ACHN (cell line): Measurements from ENCODE around the gene ADPRS.
A peak's percentile ranks its signal among the peaks of the same experiment; 100 is the strongest.

ENCODE experiments used
- DNase-seq: peaks from one replicate; pipeline ENCODE4 v3.0.0-alpha.2; 2015
- in situ Hi-C: cut with HindIII; loops from 2 replicates; pipeline ENCODE4 v1.10.0; 2017; ENCODE audit warnings: low sequenced_read_pairs, low pct_ligation_motif_present, low pct_unique_long_range_greater_than_20kb

The ADPRS gene

DNA sequence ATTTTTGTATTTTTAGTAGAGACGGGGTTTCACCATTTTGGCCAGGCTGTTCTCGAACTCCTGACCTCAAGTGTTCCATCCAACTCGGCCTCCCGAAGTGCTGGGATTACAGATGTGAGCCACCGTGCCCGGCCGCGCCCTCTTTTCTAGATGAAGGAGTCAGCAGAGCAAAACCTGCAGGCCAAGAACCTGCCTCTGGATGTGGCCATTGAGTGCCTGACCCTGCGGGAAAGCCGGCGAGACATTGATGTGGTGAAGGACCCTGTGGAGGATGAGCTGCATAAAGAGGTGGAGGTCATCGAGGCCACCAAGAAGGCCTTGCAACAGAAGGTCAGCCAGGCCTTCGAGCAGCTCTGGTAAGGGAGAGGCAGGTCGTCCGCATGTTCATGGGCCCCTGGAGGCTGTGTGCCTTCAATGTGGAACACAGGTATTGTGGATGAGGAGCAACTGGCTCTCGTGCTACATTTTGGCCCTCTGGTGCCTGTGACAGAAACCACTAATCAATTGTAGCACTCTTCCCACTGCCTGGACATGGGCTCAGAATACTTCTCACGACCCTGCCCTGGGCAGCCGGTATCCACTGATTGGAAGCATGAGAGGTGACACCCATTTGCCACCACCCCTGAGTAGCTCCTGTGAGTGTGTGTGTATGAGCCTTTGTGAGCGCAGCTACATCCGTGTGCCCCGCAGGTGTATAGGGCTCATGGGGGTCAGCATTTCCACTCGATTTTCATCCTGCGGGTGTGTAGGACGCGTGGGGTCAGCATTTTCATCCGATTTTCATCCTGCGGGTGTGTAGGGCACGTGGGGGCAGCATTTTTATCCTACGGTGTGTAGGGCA lies 2.8 kb upstream of the ADPRS start:
- DNase-seq, result no peak
- in situ Hi-C loops, result no loop called here

DNA sequence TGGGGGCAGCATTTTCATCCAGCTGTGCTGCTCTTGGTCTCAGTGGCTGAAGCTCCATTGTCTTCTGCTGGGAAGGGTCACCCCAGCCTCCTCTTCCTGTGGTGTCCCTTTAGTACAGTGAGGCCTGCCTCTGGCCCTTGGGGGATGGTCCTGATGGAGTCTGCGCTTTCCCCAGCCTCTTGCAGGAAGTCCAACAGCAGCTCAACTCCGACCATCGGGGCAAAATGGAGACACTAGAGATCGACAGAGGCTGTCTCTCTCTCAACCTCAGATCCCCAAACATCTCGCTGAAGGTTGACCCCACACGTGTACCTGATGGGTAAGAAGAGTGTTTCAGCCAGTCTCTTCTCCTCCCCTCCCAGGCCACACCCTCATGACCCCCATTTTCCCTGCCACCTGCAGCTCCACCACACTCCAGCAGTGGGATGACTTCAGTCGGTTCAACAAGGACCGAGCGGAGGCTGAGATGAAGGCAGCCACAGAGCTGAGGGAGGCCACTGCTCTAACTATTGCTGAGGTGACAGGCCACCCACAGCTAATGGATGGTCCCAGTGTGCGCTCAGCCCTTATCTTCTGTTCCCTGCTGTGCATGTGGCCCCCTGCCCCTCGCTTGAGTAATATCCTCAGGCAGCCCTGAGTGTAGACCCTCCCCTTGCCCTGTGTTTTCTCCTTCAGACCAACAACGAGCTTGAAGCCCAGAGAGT lies 2.0 kb upstream of the ADPRS start:
- in situ Hi-C loops, result no loop called here
- no peak for DNase-seq

- no peak for DNase-seq
- in situ Hi-C loops, result no loop called here
These were observed 1.2 kb upstream of the ADPRS start for GRCh38 chr1:36087233-36088123.

- in situ Hi-C loops, result no loop called here
- no peak for DNase-seq
These were observed 471 bp upstream of the ADPRS start for GRCh38 chr1:36088265-36088576.

DNA sequence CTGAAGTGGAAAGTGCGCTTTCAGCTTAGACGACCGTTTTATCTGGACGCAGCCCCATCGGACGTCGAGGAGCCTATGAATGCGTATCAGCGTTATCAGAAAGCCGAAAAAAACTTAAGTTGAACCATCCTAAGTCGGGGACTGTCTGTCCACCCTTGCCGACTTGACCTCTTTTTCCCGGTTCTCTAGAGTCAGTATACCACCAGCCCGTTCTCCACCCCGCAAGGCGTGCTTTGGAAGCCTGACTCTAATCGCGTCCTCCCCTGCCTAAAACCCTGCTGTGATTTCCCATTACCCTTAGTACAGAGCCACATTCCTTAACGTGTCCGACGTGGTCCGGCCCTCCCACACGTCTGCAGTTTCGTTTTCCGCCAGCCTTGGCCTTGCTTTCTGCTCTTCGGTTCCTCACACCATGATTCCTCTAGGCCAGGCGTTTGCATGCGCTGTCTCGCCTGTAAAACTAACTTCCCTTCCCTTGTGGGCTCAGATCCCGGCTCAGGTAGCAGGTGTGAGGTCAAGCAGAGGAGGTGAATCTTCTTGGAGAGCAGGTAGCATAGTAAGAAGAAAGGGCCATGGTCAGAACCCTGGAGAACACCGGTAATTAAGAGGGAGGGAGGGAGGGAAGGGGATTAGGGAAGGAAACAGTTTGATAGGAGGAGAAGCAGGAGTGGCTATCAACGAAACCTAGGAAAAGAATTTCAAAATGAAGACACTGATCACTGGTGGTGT lies 865 bp downstream of the ADPRS start:
- in situ Hi-C loops, result no loop called here
- DNase-seq, result peak; percentile 70

DNA sequence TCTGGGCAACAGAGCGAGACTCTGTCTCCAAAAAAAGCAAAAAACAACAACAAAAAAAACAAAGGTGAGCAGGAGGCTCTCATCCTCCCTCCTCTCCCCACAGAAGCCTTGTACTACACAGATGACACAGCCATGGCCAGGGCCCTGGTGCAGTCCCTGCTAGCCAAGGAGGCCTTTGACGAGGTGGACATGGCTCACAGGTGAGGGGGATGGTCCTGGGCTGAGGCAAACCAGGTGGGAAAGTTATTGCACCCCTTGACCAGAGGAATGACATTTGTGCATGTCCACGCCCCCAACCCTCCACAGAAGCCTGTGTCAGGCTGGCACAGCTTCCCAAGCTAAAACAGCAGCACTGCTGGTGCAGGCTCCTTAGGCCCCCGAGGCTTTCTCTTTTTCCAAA lies 2.4 kb downstream of the ADPRS start:
- in situ Hi-C loops, result no loop called here
- DNase-seq, result no peak

- DNase-seq, result no peak
- in situ Hi-C loops, result no loop called here
These were observed 3.0 kb downstream of the ADPRS start for GRCh38 chr1:36091698-36092097.

DNA sequence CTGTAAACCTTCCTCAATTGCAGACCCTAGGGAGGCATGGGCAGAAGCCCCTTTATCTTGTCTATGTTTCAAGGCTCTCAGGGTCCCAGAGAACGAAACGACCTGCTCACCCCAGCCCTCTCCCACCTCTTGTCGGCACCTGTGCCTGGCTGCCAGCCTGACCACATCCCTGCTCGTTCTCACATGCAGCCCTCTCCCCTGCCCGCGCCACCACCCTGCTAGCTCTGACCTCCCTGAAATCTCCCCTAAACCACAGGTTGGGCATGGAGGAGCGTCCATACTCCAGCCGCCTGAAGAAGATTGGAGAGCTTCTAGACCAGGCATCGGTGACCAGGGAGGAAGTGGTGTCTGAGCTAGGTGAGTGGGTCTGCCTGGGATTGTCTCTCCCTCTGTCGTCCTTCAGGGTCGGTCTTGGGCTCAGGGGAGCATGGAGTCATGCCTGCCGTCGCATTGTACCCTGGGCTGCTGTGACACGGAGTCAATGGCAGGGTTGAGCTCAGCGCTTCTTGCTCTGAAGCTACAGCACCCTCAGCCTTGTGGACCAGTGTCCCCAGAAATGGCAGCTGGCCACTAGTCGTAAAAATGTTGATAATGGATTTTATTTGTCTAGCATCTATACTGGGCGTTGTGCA lies 3.6 kb downstream of the ADPRS start:
- in situ Hi-C loops, result no loop called here
- no peak for DNase-seq

GRCh38 chr1:36092798-36093185 lies 4.1 kb downstream of the ADPRS start:
- in situ Hi-C loops, result no loop called here
- DNase-seq, result no peak

DNA sequence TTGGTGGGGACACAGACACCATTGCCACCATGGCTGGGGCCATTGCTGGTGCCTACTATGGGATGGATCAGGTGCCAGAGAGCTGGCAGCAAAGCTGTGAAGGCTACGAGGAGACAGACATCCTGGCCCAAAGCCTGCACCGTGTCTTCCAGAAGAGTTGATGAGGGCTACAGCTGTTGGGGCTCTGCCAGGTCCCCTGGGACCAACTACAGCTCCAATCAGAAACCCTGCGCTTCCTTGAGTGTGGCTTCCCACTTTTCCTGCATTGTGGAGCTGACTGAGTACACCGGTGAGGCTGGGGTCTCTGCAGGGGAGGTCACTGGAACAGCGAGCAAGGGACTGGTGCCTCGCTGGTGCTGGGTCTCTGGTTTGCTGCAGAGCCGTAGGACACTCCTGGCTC lies 4.5 kb downstream of the ADPRS start:
- DNase-seq, result no peak
- in situ Hi-C loops, result no loop called here

- in situ Hi-C loops, result no loop called here
These were observed 5.2 kb downstream of the ADPRS start for GRCh38 chr1:36093929-36094328.

DNA sequence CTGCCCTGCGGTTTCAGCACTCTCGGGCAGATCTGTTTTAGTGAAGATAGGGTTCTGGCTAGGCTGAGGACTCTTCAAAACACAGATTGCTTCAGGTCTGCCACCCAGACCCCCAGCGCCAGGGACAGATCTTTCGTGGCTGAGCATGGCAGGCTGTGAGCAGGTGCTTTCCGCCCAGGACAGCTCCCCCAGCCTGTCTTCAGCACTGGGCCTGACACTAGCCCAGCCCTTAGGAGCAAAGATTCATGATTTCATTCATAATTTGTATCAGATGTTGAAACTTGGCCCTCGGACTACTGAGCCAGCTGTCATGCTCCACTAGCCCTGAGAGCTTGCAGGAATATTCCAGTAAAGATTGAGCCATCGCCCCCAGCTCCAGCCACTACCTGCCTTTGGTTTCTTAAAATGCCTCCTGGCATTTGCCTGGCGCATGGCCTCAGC lies 5.9 kb downstream of the ADPRS start:
- in situ Hi-C loops, result no loop called here
- DNase-seq, result no peak

More at GRCh38 chr1:36093929-36094328, 5.2 kb downstream of the ADPRS start:
- no peak for DNase-seq

- no peak for DNase-seq
- in situ Hi-C loops, result no loop called here
These were observed 7.2 kb downstream of the ADPRS start for GRCh38 chr1:36095760-36096405.

DNA sequence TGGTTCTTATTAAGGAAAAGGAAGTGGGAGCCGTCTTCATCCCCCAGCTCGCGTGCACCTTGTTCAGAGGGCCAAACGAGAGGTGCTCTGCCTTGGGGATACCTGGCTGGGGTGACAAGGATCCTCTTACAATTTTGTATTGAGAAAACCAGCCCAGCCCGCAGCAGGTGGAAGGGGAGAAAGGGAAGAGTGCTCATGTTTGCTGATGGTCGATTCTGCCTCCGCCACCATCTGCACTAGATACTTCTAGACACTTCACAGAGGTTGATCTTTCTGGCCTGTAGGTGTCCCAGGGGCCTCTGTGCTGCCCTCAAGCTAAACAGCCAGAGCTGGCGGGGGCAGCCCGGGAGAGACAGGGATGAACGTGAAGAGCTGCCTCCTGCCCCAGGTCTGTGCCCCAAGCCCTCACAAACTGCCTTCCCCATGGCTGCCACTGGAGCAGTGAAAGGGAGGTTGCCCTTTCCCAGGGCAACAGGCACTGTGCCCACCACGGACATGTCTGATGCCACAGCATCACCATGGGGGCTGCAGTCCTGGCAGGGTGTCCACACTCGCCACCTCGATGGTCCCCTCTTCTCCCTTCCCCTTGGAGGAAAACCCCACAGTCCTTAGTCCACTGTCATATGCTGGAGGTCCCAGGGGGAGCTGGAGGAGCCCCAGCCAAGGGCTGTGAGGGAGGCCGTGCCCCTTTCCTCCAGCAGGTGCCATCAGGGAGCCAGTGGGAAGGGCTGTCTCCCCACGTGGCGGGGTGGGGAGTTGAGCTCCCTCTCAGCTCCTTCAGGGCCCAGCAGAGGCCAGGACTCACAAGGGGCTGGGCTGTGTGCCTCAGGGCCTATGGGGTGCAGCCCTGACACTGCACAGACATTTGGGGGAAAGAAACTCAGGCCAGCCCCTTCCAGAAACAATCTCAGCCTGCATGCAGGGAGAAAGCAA lies 8.1 kb downstream of the ADPRS start:
- in situ Hi-C loops, result no loop called here
- peak; percentile 37 for DNase-seq

DNA sequence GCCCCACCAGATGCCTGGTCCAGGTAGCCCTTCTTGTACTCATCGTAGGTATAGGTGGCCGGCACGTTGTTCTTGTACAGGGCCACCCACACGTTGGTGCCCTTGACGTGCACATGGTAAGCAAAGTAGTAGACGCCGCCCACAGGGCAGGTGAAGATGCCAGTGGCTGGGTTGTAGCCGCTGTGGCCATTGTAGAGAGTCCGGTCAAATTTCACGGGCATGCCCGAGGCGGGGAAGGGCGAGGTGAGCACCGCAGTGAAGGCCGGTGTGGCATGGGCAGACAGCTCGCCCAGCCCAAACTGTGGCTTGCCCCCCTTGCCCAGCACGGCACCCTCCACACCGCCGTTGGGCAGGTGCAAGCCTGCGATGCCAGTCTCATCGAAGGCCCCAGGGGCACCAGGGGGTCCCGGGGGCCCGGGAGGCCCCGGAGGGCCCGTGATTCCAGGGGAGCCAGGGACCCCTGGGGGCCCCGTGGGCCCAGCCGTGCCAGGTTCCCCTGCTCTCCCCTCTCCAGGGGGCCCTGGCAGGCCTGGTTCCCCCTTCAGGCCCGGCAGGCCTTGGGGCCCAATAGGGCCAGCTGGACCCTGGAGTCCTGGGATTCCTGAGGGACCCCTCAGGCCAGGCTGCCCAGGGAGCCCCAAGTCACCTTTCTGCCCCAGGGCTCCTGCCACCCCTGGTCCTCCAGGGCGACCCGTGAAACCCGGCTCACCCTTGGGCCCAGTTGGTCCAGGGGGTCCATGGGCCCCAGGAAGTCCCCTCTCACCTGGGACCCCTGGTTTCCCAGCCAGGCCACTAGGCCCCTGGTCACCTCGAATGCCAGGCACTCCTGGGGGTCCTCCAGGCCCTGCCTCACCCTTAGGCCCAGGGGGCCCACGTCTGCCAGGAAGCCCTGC lies 9.2 kb downstream of the ADPRS start:
- DNase-seq, result no peak
- in situ Hi-C loops, result no loop called here
